Skeletal muscle cell (primary cell): Measurements from ENCODE around the gene PKD2.
"Not testable (repeated sequence)": the region's sequence is repeated elsewhere in the genome, so short reads cannot be mapped to it uniquely, and the experiment has no call there.

Experiments used
- DNase-seq: peaks from one replicate; pipeline ENCODE4 v3.0.0-alpha.2; 2010; ENCODE audit warnings: low read depth
- H3K4me3 ChIP-seq: 2 replicates; pipeline ENCODE4 v1.5.1; 2011; ENCODE audit warnings: low read depth, mild to moderate bottlenecking, control low read depth, low read length, moderate library complexity

Gene PKD2

DNA sequence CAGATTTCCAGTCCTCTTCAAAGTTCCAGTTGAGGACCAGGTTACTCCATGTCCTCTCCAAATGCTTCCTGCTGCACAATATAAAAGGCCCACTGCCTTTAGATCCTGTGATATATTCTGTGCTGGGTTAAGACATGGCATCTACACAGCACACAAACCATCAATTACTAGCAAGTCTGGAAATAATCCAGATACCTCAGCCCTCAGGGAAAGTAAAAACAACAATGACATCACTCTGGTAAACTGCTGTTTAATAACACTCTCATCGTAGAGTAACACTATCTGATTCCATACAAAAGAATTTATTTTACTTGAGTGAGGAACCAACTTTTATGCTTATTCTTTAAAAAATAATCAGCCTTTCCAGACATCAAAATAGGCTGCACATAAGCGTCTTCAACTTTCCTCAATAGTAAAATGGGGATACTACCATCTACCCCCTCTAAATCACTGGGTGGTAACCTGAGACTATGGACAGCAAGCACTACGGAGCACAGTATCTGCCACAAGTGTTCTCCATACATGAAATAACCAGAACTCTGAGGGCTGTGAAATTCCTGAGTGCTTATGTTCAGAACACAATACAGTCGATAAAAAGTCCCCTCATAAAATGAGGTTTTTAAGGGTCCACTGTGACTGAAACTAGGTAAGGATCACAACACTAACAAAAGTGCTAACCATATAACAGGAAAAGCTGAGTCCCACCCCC is 97.6 kb downstream of the PKD2 start:
- peak; percentile 68 for DNase-seq
- no peak overlapping the region for H3K4me3 ChIP-seq

DNA sequence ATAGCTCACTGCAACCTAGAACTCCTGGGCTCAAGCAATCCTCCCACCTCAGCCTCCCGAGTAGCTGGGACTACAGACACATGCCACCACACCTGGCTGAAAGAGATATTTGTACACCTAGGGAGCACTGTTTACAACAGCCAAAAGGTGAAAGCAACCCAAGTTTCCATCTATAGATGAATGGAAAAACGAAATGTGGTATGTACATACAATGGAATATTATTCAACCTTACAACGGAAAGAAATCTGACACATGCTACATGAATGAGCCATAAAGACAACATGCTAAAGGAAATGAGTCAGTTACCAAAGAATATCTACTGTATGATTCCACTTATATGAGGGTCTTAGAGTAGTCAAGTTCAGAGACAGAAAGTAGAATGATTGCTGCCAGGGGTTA is 98.8 kb downstream of the PKD2 start:
- DNase-seq, result peak; percentile 22
- no peak overlapping the region for H3K4me3 ChIP-seq

DNA sequence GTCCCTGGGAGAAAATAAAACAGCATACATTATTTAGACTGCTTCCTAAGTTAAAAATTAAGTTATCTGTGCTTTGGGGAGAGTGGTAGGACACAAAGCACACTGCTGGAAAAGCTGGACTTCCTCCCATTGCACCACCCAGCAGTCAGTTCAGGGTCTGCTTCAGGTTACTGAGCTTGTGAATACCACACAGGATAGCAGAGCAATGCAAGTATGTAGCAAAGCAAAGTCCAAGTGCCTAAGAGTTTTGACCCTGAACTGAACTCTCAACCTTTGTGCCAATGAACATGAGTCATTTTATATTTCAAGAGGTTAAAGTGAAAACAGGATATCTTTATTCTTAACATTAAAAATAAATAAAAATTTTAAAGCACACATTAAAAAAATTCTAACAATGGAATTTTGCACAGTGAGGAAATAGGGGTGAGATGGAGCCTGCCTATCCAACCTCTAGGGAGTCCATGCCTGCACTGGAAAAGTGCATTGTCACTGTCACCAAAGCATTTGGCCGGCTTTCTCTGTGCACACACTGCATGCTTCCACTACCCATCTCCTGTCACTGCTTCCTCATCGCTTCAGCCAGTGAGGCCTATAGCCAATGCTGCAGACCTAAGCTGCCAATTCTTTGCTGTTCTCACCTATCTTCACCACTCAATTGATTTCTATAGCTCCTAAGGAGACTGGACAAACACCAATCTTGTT is 100.1 kb downstream of the PKD2 start:
- no peak for DNase-seq
- no peak overlapping the region for H3K4me3 ChIP-seq

DNA sequence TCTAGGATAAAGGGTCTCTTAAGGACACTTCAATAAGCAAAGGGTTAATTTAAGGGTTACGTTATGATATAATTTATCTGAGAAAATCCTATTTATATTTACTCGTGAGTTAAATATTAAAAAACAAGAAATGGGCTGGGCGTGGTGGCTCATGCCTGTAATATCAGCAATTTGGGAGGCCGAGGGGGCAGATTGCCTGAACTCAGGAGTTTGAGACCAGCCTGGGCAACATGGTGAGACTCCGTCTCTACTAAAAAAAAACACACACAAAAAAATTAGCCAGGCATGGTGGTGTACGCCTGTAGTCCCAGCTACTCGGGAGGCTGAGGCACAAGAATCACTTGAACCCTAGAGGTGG is 100.7 kb downstream of the PKD2 start:
- not testable (repeated sequence) for H3K4me3 ChIP-seq, DNase-seq

DNA sequence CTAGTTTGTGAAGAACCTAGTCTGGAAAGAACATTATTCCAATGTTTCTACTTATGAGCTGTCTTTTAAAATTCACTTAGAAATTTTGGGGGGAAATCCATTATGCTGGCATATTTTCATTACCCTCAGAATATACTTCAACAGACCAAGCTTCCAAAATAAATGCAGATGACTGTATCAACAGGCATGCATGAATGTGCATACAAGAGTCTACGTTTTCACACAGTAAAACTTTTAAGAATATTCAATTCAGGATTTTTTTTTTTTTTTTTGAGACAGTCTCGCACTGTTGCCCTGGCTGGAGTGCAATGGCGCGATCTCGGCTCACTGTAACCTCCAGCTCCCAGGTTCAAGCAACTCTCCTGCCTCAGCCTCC is 101.3 kb downstream of the PKD2 start:
- no peak overlapping the region for H3K4me3 ChIP-seq
- DNase-seq, result no peak

DNA sequence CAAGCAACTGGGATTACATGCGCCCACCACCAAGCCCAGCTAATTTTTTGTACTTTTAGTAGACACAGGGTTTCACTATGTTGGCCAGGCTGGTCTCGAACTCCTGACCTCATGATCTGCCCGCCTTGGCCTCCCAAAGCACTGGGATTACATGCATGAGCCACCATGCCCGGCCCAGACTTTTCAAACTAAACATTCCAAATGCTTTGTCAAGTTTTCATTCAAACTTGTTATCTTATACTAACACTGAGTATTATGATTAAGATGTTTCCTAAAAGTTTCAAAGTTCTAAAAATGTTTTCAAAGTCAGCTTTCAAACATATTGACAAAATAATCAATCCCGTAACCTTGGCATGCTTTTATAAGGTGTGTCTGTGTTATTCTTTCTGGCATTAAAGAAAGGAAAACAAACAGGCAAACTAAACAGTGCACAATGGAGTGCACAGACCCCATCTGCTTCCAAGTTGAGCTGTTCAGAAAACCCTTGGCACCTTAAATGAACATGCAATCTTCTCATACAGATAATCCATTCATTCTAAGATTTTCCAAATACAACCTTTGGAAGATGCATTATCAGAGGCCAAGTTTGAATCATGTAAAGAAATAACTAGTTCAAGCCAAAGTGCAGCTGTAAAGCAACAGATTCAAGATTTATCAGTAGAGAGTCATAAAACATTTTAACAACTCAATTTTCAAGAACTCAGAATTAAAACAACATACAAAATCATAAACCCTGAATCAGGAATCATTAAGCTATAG is 101.9 kb downstream of the PKD2 start:
- no peak for DNase-seq

DNA sequence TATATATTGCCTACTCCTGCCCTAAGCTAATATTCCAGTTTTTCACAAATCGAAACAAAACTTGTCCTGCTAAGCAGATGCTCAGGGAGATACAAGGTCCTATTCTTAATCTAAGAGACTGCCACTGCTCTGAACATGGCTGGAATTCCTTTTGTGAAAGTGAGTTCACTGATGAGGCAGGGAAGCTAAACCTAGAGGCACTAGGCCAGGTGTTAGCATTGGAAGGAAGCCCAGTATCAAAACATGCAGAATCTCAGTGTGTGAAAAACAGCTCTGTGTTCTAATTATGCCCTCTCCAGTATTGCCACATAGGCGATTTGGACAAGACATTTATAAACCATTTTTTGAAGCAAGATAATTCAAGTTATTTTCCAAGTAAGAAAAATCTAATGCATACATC is 103.4 kb downstream of the PKD2 start:
- DNase-seq, result no peak
- H3K4me3 ChIP-seq, result no peak overlapping the region

More for the DNA sequence above, 101.9 kb downstream of the PKD2 start:
- H3K4me3 ChIP-seq, result no peak overlapping the region

DNA sequence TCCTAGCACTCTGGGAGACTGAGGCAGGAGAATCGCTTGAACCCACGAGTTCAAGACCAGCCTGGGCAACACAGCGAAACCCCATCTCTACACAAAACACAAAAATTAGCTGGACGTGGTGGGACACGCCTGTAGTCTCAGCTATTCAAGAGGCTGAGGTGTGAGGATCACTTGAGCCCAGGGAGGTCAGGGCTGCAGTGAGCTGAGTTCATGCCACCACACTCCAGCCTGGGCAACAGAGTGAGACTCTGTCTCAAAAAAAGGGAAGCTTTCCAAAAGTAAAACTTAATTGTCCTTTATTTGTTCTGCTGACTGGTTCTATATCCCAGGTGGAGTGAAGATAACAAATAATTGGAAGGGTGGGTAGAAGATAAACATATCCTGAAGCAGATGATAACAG is 105.4 kb downstream of the PKD2 start:
- H3K4me3 ChIP-seq, result no peak overlapping the region

DNA sequence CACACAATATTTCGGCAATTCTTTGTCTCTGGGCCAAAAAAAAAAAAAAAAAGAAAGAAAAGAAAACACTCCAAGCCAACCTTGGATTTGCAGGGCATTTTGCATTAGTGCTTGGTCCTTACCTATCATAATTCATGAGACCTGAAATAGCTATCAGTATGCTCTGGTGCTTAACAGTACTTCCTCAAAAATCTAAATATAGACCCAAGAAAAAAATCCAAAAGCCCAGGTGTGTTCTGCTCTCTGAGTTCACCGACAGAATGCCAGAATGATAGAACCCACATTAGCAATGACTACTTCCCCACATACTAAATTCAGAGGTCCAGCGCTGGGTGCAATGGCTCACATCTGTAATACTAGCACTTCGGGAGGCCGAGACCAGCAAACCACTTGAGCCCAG is 108.2 kb downstream of the PKD2 start:
- DNase-seq, result no peak
- no peak overlapping the region for H3K4me3 ChIP-seq

More for the DNA sequence above, 105.4 kb downstream of the PKD2 start:
- DNase-seq, result no peak

DNA sequence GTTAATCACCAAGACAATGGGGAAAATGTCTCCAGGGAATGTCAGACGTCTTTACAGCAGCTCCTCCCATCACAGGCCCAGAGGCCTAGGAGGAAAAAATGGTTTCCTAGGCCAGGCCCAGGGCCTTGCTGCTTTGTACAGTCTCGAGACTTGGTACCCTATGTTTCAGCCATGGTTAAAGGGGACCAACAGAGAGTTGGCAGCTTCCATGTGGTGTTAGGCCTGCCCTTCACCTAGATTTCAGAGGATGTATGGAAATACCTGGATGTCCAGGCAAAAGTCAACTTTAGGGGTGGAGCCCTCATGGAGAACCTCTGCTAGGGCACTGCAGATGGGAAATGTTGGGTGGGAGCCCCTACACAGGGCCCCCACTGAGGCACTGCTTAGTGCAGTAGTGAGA is 112.5 kb downstream of the PKD2 start:
- no peak overlapping the region for H3K4me3 ChIP-seq
- DNase-seq, result no peak

DNA sequence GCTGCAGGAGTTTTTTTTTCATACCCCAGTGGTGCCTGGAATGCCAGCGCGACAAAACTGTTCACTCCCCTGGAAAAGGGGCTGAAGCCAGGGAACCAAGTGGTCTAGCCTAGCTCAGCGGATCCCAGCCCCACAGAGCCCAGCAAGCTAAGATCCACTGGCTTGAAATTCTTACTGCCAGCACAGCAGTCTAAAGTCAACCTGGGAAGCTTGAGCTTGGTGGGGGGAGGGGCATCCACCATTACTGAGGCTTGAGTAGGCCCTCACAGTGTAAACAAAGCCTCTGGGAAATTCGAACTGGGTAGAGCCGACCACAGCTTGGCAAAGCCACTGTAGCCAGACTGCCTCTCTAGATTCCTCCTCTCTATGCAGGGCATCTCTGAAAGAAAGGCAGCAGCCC is 114.8 kb downstream of the PKD2 start:
- not testable (repeated sequence) for H3K4me3 ChIP-seq, DNase-seq
